ENCODE data around the gene DGCR8.

The DGCR8 gene

DNA sequence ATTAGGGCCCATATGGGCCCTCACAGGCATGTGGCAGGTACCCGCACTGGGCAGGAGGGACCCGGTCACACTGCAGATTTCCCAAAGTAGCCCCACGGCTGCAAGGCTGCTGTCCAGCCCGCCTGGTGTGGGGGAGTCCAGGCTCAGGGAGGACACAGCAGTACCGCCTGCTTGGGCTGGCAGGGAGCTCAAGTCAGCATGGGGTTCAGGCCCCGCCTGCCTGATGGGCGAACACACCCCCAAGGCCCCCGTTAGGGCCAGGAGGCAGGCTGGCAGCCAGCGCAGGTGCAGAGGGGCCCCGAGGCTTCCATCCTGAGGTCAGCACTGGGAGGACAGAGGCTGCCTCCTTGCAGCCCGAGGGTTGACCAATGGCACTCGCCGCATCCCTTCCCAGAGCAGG, 57.1 kb downstream of the DGCR8 start:
- TF ChIP-seq CTCF (IDR thresholded peaks at IDR 0.05; ENCODE audit: insufficient read depth, low read length, poor library complexity, severe bottlenecking), result no peak
- Histone ChIP-seq H3K36me3 (ENCODE audit: control insufficient read depth, insufficient read depth, low read length) (peaks cover 1% of the 10 kb centered on the region), H3K4me3 (replicated peaks; ENCODE audit: low read depth, low read length) (no peak overlapping the region), H3K27me3 (replicated peaks; ENCODE audit: control insufficient read depth, insufficient read depth, low read length) (no peaks in the 10 kb centered on the region)
- no peak for DNase-seq (ENCODE audit: extremely low read depth, insufficient read length)

- no peak for DNase-seq (ENCODE audit: extremely low read depth, insufficient read length)
- TF ChIP-seq CTCF (IDR thresholded peaks at IDR 0.05; ENCODE audit: insufficient read depth, low read length, poor library complexity, severe bottlenecking), result no peak
- Histone ChIP-seq H3K36me3 (ENCODE audit: control insufficient read depth, insufficient read depth, low read length) (peaks cover 1% of the 10 kb centered on the region), H3K4me3 (replicated peaks; ENCODE audit: low read depth, low read length) (no peak overlapping the region), H3K27me3 (replicated peaks; ENCODE audit: control insufficient read depth, insufficient read depth, low read length) (no peaks in the 10 kb centered on the region)
Observed at GRCh38 chr22:20137671-20138416, 57.8 kb downstream of the DGCR8 start.

DNA sequence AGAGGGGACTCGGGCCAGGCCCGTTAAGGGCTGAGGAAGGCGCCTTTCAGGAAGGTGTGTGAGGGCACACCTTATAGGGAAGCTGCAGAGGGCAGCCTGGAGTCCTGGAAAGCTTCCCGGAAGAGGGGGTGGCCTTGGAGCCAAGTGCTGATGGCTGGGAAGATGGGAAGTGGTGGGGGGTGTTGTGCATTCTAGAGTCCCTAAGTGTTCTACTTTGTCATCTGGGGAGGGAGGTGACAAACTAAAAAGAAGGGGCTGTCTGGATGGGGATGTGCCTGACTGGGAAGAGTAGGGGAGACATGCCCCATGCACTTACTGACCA, 58.3 kb downstream of the DGCR8 start:
- TF ChIP-seq CTCF (IDR thresholded peaks at IDR 0.05; ENCODE audit: insufficient read depth, low read length, poor library complexity, severe bottlenecking), result no peak
- Histone ChIP-seq H3K4me3 (replicated peaks; ENCODE audit: low read depth, low read length) (no peak overlapping the region), H3K36me3 (ENCODE audit: control insufficient read depth, insufficient read depth, low read length) (peaks cover 1% of the 10 kb centered on the region), H3K27me3 (replicated peaks; ENCODE audit: control insufficient read depth, insufficient read depth, low read length) (no peaks in the 10 kb centered on the region)
- DNase-seq (ENCODE audit: extremely low read depth, insufficient read length), result no peak

GRCh38 chr22:20138868-20139267, 58.8 kb downstream of the DGCR8 start:
- H3K27me3 ChIP-seq (replicated peaks; ENCODE audit: control insufficient read depth, insufficient read depth, low read length), result no peaks in the 10 kb centered on the region
- no peak for TF ChIP-seq CTCF (IDR thresholded peaks at IDR 0.05; ENCODE audit: insufficient read depth, low read length, poor library complexity, severe bottlenecking)
- H3K36me3 ChIP-seq (ENCODE audit: control insufficient read depth, insufficient read depth, low read length), result peaks cover 1% of the 10 kb centered on the region
- no peak for DNase-seq (ENCODE audit: extremely low read depth, insufficient read length)
- no peak overlapping the region for H3K4me3 ChIP-seq (replicated peaks; ENCODE audit: low read depth, low read length)

- Histone ChIP-seq H3K36me3 (ENCODE audit: control insufficient read depth, insufficient read depth, low read length) (peaks cover 1% of the 10 kb centered on the region), H3K4me3 (replicated peaks; ENCODE audit: low read depth, low read length) (no peak overlapping the region), H3K27me3 (replicated peaks; ENCODE audit: control insufficient read depth, insufficient read depth, low read length) (no peaks in the 10 kb centered on the region)
- TF ChIP-seq CTCF (IDR thresholded peaks at IDR 0.05; ENCODE audit: insufficient read depth, low read length, poor library complexity, severe bottlenecking), result no peak
- no peak for DNase-seq (ENCODE audit: extremely low read depth, insufficient read length)
Observed at GRCh38 chr22:20139391-20140106, 59.5 kb downstream of the DGCR8 start.
